ENCODE data around the gene DNASE1L1.
A peak's percentile ranks its signal among the peaks of the same experiment; 100 is the strongest.

The DNASE1L1 gene

DNA sequence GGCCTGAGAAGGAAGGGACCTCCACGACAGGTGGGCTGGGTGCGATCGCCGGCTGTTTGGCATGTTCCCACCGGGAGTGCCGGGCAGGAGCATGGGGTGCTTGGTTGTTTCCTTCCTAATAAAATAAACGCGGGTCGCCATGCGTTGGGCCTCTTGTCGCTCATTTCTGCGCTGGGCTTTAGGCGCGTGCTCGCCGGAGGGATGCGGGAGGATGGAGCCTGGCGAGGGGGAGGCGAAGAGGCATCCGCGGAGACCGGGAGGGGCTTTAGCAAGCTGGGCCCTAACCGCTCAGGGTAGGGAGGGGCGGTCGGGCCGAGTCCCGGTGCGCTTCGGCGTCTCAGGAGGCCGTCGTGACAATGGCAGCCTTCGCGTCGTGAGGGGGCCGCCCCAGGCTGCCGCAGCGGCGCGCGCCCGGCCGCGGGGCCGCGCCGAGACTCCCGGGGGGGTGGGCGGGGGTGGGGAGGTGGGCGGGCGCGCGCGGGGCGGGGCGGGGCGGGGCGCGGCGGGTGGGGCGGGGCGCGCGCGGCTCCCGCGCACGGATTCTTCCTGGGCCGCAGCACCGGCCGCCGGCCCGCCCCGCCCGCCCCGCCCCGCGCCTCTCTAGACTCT is 27.4 kb upstream of the DNASE1L1 start:
- peak; percentile 48 for DNase-seq (ENCODE audit: low spot score)

DNA sequence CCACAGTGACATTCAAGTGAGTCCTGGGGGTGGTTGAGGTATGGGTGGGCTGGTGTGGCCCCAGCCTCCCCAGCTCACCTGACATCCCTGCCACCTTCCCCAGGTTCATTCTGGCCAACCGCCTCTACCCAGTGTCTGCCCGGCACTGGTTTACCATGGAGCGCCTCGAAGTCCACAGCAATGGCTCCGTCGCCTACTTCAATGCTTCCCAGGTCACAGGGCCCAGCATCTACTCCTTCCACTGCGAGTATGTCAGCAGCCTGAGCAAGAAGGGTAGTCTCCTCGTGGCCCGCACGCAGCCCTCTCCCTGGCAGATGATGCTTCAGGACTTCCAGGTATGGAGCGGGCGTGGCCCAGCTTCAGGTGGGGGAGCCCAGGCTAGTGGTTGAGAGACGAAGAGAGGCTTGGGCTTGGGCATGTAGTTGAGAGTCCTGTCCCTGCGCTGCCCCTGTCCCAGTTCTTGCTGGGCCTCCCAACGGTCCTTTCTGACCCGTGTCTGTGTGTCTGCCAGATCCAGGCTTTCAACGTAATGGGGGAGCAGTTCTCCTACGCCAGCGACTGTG is 26.2 kb upstream of the DNASE1L1 start:
- DNase-seq (ENCODE audit: low spot score), result no peak

DNA sequence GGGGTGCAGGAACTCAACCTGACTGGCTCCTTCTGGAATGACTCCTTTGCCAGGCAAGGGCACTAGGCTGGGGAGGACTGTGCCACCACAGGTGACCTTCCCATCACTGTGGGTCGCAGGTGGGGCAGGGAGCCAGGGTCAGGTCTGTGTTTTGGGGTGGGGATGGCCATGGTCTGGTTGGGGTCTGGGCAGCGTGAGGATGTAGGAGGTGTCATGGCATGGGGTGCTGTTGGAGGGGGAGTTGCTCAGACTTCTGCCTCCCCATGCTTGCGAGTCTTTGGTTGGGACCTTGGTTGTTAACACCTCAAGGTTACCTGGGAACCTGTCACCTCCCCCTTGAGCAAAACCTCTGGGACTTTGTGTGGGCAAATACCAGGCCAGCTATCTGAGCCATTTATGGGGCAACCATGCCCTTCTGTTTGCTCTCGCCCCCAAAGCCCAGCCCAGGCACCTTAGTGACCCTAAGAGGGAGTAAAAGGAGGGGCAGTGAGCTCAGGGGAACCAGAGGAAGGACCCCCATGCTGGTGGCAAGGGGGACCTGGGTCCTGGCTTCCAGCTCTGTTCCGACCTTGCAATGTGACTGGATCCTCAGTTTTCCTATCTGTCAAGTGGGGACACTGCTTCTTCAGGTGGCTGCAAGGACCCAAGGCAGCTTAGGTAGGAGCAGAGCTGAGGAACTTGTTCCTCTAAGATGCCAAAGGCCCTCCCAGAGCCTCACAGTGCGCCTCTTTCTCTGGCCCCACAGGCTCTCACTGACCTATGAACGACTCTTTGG is 25.5 kb upstream of the DNASE1L1 start:
- DNase-seq (ENCODE audit: low spot score), result no peak

DNA sequence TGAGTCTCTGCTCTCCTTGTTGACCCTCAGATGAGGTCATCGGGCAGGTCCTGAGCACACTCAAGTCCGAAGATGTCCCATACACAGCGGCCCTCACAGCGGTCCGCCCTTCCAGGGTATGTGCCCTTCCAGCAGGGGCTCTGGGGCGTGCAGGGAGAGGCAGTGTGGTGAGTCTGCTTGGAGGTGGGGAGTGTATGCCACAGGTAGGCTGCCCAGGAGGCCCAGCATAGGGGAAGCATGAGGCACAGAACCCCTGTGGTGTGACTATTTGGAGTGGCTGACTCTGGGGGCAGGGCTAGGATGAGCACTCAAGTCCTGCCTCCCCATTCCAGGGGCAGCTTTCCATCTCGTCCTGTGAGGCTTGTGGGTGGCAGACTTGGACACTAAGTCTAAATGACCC is 24.6 kb upstream of the DNASE1L1 start:
- no peak for DNase-seq (ENCODE audit: low spot score)

GRCh38 chrX:154432210-154432609 is 23.2 kb upstream of the DNASE1L1 start:
- DNase-seq (ENCODE audit: low spot score), result no peak

GRCh38 chrX:154431341-154431740 is 22.3 kb upstream of the DNASE1L1 start:
- DNase-seq (ENCODE audit: low spot score), result no peak

GRCh38 chrX:154430916-154431315 is 21.9 kb upstream of the DNASE1L1 start:
- no peak for DNase-seq (ENCODE audit: low spot score)

GRCh38 chrX:154430479-154430878 is 21.4 kb upstream of the DNASE1L1 start:
- DNase-seq (ENCODE audit: low spot score), result no peak

GRCh38 chrX:154429711-154430110 is 20.7 kb upstream of the DNASE1L1 start:
- no peak for DNase-seq (ENCODE audit: low spot score)

GRCh38 chrX:154428176-154429171 is 19.4 kb upstream of the DNASE1L1 start, which contains the start of gene ATP6AP1:
Gene ATP6AP1, plus strand, starts transcription at chrX:154428677. Its CDS starts 16 bp downstream, at chrX:154428693.
- peak; percentile 93 for DNase-seq (ENCODE audit: low spot score)

DNA sequence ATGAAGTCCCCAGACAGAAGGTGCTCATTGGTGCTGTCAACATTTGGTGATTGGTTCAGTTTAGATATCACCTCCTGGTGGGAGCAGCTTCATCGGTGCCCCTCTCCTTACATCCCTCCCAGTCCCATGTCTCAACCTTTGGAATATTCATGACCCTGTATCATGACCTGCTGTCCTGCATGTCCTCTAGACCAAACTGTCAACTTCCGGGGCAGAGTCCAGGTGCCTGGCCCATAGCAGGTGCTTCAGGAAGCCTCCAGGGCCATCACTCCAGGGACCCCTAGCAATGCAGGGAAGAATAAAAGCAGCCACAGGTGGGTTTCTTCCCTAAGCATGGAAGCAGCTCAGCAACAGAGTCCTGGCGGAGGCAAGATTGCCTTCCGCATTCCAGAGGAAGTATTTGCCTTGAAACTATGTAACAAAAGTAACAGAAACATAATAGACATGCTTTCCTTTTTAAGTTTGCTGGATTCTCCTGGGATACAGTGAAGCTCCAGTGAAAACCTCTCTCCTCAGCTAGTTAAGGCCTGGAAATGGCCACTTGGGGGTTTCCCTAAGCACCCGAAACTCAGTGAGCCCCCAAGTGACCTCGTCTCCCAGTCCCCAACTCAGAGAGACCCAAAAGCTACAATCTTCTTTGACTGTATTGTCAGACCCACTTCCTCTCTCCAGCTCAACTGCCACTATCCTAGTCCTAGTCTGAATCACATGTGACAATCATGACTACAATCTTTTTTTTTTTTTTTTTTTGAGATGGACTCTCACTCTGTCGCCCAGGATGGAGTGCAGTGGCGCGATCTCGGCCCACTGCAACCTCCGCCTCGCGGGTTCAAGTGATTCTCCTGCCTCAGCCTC is 18.1 kb upstream of the DNASE1L1 start:
- DNase-seq (ENCODE audit: low spot score), result no peak

DNA sequence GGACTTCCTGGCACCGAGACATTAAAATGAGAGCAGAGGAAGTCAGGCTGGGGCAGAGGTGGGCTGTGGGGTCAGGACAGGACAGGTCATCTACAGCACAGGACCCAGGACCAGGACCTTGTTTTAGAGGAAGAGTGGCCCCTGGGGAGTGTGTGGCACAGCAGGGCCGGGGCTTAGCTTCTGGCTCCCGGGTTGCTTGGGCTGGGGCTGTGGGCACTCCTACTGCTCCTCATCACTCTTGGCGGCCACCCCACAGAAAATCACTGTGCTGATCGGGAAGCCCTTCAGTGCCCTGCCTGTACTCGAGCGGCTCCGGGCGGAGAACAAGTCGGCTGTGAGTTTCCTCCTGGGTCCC is 11.3 kb upstream of the DNASE1L1 start:
- no peak for DNase-seq (ENCODE audit: low spot score)

GRCh38 chrX:154419688-154420401 is 10.8 kb upstream of the DNASE1L1 start:
- no peak for DNase-seq (ENCODE audit: low spot score)

GRCh38 chrX:154419189-154419588 is 10.1 kb upstream of the DNASE1L1 start:
- DNase-seq (ENCODE audit: low spot score), result no peak

DNA sequence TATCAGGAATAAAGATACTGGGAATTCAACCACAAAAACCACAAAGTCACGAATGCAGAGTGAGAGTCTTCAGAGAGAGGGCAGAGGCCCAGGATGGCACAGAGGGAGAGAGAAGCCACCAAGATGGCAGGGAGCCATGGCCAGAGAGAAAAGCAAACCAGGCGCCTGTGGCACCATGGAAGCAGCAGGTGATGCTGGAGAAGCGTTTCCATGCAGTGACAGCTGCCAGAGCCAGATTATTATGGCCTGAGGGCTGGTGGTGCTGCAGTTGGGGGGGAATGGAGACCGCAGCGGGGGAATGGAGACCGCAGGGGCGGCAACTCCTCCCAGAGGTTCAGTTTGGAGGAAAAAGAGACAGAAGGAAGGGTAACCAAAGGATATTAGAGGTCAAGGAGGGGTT is 8.1 kb upstream of the DNASE1L1 start:
- no peak for DNase-seq (ENCODE audit: low spot score)

GRCh38 chrX:154413142-154413541 is 4.1 kb upstream of the DNASE1L1 start:
- no peak for DNase-seq (ENCODE audit: low spot score)

DNA sequence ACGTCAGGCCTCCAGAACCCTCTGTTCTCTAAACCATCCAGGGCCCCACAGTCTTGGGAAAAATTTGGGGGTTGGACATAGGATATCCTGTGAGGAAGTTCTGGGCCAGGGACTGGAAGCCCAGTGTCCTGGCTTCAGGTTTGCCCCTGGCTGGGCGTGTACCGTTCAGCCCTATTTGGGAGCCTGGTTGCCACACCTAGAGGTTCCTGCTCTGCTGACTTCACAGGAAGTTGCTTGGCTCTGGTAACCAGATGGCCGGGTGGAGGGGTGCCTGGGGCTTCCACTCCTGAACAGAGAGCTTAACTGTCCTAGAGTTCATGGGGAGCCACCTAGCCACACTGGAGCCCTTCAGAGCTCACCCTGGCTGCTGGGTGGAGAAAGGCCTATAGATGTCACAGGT is 3.4 kb upstream of the DNASE1L1 start:
- no peak for DNase-seq (ENCODE audit: low spot score)

DNA sequence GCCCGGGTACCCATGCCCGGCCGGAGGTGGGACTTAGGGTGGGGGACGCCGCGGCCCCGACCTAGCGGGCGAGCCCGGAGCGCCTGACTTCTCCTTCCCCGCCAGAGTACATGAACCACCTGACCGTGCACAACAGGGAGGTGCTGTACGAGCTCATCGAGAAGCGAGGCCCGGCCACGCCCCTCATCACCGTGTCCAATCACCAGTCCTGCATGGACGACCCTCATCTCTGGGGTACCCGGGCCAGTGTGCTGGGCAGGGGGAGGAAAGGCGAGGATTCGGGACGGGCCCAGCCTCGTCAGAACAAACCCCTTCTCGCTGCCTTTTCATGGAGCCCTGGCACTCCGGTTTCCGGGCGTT is 2.9 kb upstream of the DNASE1L1 start:
- DNase-seq (ENCODE audit: low spot score), result peak; percentile 77

DNA sequence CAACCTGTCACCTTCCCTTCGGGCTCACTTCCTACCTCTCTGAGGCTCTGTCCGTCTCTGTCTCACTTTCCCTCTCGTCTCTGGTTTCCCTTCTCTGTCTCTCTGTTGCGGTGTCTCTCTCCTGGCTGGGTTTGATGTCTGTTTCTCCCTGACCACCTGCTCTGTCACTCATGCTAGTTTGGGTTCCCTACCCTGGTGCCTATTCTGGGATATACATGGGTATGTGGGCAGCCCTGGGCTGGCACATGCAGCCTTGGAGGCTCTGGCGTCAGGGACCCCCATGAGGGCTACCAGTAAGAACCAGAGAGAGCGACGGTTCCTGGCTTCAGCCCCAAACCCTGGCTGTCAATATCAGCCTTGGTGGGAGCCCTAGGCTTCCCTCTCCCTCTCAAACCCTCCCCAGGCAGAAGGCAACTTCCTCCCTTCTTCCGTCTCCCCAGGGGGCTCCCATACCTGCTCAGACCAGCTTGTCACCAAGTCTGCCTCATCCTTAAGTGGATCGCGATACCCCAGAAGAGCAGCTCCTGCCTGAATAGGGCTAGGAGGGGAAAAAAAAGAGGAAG is 314 bp downstream of the DNASE1L1 start:
- DNase-seq (ENCODE audit: low spot score), result no peak

DNA sequence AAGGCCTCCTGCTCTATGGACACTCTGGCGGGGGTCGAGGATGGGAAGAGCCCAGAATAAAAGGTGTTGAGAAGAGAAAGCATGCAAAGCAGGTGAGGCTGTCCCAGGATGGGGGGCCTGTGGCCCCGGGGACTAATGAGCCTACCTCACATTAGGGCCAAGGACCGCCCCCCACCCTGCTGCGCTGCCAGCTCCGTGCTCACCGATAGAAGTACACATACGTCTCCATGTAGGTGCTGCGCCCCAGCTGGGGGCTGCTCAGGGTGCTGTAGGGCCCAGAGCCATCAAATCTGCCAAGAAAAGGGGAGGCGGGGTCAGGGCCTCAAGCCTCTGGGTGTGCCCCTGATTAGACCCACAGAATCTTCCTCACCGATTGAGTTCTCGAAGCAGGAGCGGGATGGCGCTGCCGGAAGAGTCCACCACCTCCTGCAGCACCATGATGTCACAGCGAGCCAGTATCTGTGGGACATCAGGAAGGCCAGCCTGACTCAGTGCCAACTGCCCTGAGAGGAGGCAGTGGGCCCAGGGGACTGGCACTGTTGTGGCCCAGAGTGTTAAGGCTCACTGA is 4.3 kb downstream of the DNASE1L1 start:
- DNase-seq (ENCODE audit: low spot score), result no peak
